ENCODE measurements around the gene PRXL2A.

The PRXL2A gene

GRCh38 chr10:80460399-80461207 lies 52.3 kb downstream of the PRXL2A start:
- DNase-seq (ENCODE audit: low read depth): peak; percentile 48
- no peak overlapping the region for H3K4me3 ChIP-seq (ENCODE audit: low read depth, low read length)
- no peak for TF ChIP-seq CTCF (conservative IDR thresholded peaks at IDR 0.05; ENCODE audit: low read depth, low read length)

DNA sequence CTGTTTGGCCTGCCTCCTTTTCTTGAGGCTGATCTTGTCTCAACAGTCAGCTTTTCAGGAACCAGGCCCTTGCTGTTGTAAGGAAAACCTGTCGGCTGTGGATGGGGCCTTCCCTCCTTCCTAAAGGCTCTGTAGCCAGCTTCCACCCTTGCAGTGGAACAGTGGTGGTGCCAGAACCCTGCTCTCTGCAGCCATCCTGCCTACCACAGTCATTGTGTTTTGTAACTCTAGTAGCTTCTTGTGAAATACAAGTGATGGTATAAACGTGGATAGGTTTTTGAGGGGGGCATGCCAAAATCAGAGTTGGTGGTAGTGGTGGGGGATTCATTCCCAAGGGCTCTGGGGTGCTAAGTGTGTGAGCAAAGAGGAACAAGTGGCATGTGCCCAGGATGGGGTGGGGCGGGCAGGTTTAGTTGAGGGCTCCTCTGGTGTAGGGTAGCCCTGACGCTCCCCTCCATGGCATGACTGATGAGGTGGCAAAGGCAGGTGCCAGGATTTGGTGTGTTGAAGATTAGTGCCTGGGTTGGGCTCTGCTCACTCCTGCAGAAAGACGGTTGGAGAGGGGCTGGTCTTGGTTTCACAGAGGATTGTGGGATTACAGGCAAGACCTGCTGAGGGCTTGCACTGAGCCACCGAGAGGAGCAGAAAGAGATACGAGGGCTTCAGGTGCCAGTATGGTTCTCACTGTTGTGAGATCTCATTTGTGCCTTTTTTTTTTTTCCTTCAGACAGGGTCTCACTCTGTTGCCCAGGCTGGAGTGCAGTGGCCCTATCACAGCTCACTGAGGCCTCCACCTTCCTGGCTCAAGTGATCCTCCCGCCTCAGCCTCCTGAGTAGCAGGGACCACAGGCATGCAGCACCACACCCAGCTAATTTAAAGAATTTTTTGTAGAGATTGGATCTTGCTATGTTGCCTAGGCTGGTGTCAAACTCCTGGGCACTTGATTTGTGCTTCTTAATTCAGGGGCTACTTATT lies 53.1 kb downstream of the PRXL2A start:
- H3K4me3 ChIP-seq (ENCODE audit: low read depth, low read length): no peak overlapping the region
- DNase-seq (ENCODE audit: low read depth): peak; percentile 41
- no peak for TF ChIP-seq CTCF (conservative IDR thresholded peaks at IDR 0.05; ENCODE audit: low read depth, low read length)

GRCh38 chr10:80462299-80462980 lies 54.1 kb downstream of the PRXL2A start:
- peak; percentile 62 for DNase-seq (ENCODE audit: low read depth)
- no peak for TF ChIP-seq CTCF (conservative IDR thresholded peaks at IDR 0.05; ENCODE audit: low read depth, low read length)
- no peak overlapping the region for H3K4me3 ChIP-seq (ENCODE audit: low read depth, low read length)

- no peak overlapping the region for H3K4me3 ChIP-seq (ENCODE audit: low read depth, low read length)
- peak; percentile 55 for DNase-seq (ENCODE audit: low read depth)
- no peak for TF ChIP-seq CTCF (conservative IDR thresholded peaks at IDR 0.05; ENCODE audit: low read depth, low read length)
Observed at GRCh38 chr10:80462981-80463741, 54.8 kb downstream of the PRXL2A start.

- no peak for TF ChIP-seq CTCF (conservative IDR thresholded peaks at IDR 0.05; ENCODE audit: low read depth, low read length)
- no peak overlapping the region for H3K4me3 ChIP-seq (ENCODE audit: low read depth, low read length)
- no peak for DNase-seq (ENCODE audit: low read depth)
Observed at GRCh38 chr10:80463868-80464267, 55.5 kb downstream of the PRXL2A start.

Data from choroid plexus epithelial cell (primary cell).